K562 (cell line): ENCODE results near the gene IKBKG.

Source experiments
- BRCA1 ChIP-seq, 2 experiments: fragments of 450-650 bp in 1 of 2; sonication (generic) in 1 of 2; formaldehyde crosslinking in 1 of 2; IDR thresholded peaks; 2 replicates each; pipeline versions ENCODE4 v1.5.0 to v1.6.1; 2017 to 2020; ENCODE audit warnings: mild to moderate bottlenecking in 1 of 2, missing genetic modification reagents in 1 of 2
- CHD2 ChIP-seq: IDR thresholded peaks from 2 replicates; pipeline ENCODE4 v1.6.1; 2011; ENCODE audit warnings: low read depth, low read length
- EZH2 ChIP-seq: IDR thresholded peaks from 2 replicates; pipeline ENCODE4 v1.6.1; 2012; ENCODE audit warnings: low read depth, mild to moderate bottlenecking, inconsistent platforms, low read length, borderline replicate concordance
- KDM4B ChIP-seq, 2 experiments: fragments of 450-650 bp in 1 of 2; sonication (generic) in 1 of 2; IDR thresholded peaks; 2 replicates each; pipeline ENCODE4 v1.6.1; 2016 to 2017; ENCODE audit warnings: borderline replicate concordance in 2 of 2, antibody characterized with exemption in 1 of 2, low read depth in 1 of 2, mild to moderate bottlenecking in 1 of 2
- RHOXF2B ChIP-seq: fragments of 250-450 bp; sonication (Bioruptor Pico); conservative IDR thresholded peaks from 2 replicates; pipeline ENCODE4 v1.5.1; 2021
- ZNF239 ChIP-seq: fragments of 250-450 bp; sonication (Bioruptor Pico); IDR thresholded peaks from 2 replicates; pipeline ENCODE4 v1.4.0; 2020; ENCODE audit warnings: mild to moderate bottlenecking
- TF ChIP-seq, protein P1 (sequence below), 2 experiments: fragments of 450-650 bp; IDR thresholded peaks; 2 replicates each; pipeline ENCODE4 v1.6.1; 2016; ENCODE audit warnings: mild to moderate bottlenecking in 2 of 2, borderline replicate concordance in 1 of 2, low read depth in 1 of 2, moderate library complexity in 1 of 2
- TF ChIP-seq, protein P2 (sequence below), 3 experiments: fragments of 200-800 bp in 1 of 3; fragments of 250-450 bp in 1 of 3; fragments of 450-650 bp in 1 of 3; sonication (Bioruptor Pico) in 1 of 3; sonication (Bioruptor generic) in 1 of 3; formaldehyde crosslinking in 1 of 3; IDR thresholded peaks; 2 replicates each; pipeline versions ENCODE4 v1.6.1 to v1.8.0; 2016 to 2022; ENCODE audit warnings: mild to moderate bottlenecking in 2 of 3, missing genetic modification characterization in 2 of 3, missing compliant biosample characterization in 1 of 3, moderate library complexity in 1 of 3
- TF ChIP-seq, protein P3 (sequence below): sonication (generic); formaldehyde crosslinking; IDR thresholded peaks from 2 replicates; pipeline ENCODE4 v1.8.1; 2022; ENCODE audit warnings: missing genetic modification reagents
- TF ChIP-seq, protein P4 (sequence below): sonication (generic); formaldehyde crosslinking; IDR thresholded peaks from 2 replicates; pipeline ENCODE4 v1.9.0; 2022; ENCODE audit warnings: mild to moderate bottlenecking, missing genetic modification reagents

DNA sequence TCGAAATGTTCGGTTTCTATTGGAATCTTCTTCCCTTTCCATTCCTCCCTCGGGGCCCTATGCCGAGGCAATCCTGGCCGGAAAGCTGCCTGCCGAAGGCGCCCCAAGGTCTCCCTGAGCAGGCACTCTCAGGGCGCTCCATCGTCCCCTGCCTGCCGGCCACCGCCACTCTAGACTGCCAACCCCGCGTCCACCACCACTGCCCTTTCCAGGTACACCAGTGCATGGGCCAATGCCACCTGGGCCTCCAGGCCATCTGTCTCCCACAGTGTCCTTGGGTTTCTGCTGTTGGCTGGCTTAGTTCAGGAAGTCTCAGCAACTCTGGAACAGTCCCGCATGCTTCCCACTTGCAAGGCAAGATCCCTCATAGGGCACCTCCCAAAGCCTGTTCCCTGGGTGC lies 52.1 kb downstream of the IKBKG start:
- TF ChIP-seq CHD2 (no peak), BRCA1 (IDR thresholded peaks at IDR 0.05) (no peak), BRCA1 (CRISPR knock-in tag; IDR thresholded peaks at IDR 0.05) (no peak), KDM4B (IDR thresholded peaks at IDR 0.05; ENCODE audit: borderline replicate concordance in 2 of 2, low read depth in 1 of 2) (no peak), EZH2 (no peak), ZNF239 (CRISPR knock-in tag) (no peak), RHOXF2B (CRISPR knock-in tag) (no peak)
- TF ChIP-seq, protein P1, sequence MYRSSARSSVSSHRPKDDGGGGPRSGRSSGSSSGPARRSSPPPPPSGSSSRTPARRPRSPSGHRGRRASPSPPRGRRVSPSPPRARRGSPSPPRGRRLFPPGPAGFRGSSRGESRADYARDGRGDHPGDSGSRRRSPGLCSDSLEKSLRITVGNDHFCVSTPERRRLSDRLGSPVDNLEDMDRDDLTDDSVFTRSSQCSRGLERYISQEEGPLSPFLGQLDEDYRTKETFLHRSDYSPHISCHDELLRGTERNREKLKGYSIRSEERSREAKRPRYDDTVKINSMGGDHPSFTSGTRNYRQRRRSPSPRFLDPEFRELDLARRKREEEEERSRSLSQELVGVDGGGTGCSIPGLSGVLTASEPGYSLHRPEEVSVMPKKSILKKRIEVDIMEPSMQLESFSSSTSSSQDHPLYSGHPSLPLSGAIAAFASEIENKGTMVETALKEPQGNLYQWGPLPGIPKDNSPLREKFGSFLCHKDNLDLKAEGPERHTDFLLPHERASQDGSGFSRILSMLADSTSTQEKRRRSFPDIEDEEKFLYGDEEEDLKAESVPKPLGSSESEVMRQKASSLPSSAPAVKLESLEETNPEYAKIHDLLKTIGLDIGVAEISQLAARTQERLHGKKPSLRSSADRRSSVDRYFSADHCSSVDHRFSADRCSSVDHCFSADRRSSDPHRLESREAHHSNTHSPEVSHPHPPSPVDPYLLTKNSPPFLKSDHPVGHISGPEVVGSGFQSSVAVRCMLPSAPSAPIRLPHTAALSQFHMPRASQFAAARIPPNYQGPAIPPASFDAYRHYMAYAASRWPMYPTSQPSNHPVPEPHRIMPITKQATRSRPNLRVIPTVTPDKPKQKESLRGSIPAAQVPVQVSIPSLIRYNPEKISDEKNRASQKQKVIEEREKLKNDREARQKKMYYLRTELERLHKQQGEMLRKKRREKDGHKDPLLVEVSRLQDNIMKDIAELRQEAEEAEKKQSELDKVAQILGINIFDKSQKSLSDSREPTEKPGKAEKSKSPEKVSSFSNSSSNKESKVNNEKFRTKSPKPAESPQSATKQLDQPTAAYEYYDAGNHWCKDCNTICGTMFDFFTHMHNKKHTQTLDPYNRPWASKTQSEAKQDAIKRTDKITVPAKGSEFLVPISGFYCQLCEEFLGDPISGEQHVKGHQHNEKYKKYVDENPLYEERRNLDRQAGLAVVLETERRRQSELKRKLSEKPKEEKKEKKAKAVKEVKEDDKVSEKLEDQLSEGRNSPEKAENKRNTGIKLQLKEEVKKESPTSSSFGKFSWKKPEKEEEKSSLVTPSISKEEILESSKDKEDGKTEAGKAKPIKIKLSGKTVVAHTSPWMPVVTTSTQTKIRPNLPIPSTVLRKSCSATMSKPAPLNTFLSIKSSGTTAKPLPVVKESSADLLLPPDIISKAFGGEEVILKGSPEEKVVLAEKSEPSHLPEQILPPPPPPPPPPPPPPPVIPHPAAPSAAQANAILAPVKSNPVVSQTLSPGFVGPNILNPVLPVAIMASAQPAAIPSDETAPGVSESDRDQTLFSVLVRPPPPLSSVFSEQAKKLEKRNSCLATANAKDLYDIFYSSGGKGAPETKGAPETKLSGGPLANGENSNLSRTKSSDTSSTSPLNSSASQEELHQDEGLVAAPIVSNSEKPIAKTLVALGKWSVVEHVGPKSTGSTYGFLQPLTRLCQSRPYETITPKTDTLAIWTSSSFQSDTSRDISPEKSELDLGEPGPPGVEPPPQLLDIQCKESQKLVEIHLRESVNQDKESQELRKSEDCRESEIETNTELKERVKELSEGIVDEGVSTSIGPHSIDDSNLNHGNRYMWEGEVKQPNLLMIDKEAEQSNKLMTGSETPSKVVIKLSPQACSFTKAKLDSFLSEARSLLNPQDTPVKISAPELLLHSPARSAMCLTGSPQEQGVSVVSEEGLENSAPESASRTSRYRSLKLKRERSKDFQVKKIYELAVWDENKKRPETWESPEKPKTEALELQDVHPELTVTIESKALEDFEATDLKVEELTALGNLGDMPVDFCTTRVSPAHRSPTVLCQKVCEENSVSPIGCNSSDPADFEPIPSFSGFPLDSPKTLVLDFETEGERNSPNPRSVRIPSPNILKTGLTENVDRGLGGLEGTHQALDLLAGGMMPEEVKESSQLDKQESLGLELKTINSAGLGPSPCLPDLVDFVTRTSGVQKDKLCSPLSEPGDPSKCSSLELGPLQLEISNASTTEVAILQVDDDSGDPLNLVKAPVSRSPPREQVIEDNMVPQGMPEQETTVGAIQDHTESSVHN (IDR thresholded peaks at IDR 0.05; ENCODE audit: borderline replicate concordance in 1 of 2, low read depth in 1 of 2) = no peak
- TF ChIP-seq, protein P2, sequence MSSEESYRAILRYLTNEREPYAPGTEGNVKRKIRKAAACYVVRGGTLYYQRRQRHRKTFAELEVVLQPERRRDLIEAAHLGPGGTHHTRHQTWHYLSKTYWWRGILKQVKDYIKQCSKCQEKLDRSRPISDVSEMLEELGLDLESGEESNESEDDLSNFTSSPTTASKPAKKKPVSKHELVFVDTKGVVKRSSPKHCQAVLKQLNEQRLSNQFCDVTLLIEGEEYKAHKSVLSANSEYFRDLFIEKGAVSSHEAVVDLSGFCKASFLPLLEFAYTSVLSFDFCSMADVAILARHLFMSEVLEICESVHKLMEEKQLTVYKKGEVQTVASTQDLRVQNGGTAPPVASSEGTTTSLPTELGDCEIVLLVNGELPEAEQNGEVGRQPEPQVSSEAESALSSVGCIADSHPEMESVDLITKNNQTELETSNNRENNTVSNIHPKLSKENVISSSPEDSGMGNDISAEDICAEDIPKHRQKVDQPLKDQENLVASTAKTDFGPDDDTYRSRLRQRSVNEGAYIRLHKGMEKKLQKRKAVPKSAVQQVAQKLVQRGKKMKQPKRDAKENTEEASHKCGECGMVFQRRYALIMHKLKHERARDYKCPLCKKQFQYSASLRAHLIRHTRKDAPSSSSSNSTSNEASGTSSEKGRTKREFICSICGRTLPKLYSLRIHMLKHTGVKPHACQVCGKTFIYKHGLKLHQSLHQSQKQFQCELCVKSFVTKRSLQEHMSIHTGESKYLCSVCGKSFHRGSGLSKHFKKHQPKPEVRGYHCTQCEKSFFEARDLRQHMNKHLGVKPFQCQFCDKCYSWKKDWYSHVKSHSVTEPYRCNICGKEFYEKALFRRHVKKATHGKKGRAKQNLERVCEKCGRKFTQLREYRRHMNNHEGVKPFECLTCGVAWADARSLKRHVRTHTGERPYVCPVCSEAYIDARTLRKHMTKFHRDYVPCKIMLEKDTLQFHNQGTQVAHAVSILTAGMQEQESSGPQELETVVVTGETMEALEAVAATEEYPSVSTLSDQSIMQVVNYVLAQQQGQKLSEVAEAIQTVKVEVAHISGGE (CRISPR knock-in tag; IDR thresholded peaks at IDR 0.05) = no peak
- TF ChIP-seq, protein P3, sequence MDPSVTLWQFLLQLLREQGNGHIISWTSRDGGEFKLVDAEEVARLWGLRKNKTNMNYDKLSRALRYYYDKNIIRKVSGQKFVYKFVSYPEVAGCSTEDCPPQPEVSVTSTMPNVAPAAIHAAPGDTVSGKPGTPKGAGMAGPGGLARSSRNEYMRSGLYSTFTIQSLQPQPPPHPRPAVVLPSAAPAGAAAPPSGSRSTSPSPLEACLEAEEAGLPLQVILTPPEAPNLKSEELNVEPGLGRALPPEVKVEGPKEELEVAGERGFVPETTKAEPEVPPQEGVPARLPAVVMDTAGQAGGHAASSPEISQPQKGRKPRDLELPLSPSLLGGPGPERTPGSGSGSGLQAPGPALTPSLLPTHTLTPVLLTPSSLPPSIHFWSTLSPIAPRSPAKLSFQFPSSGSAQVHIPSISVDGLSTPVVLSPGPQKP (CRISPR knock-in tag) = no peak
- TF ChIP-seq, protein P4, sequence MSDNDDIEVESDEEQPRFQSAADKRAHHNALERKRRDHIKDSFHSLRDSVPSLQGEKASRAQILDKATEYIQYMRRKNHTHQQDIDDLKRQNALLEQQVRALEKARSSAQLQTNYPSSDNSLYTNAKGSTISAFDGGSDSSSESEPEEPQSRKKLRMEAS (CRISPR knock-in tag) = no peak
